ENCODE measurements around the gene MAP4. TPM values are rescaled to one million over a fixed set of nuclear protein-coding genes. Genes with fewer than 3 reads are reported as not detected.

The MAP4 gene
- polyA plus RNA-seq, 1 donor from 2014 or later, result 186 TPM

- peaks cover 7% of the 10 kb centered on the region for H3K79me2 ChIP-seq (replicated peaks; ENCODE audit: insufficient read depth, low read length)
These were observed 40.0 kb downstream of the MAP4 start for GRCh38 chr3:47976135-47976732.

GRCh38 chr3:47974974-47975470 lies 41.2 kb downstream of the MAP4 start:
- H3K36me3 ChIP-seq (ENCODE audit: insufficient read depth, low read length), result no peaks in the 10 kb centered on the region
- no peak overlapping the region for H3K4me2 ChIP-seq (ENCODE audit: low read length)

More at GRCh38 chr3:47976135-47976732, 40.0 kb downstream of the MAP4 start:
- Histone ChIP-seq H2AFZ (ENCODE audit: low read depth, low read length) (no peak overlapping the region), H3K27ac (ENCODE audit: low read length) (no peak overlapping the region), H3K9me2 (ENCODE audit: insufficient read depth, low read length) (no peaks in the 10 kb centered on the region), H3K4me2 (ENCODE audit: low read length) (no peak overlapping the region), H3K9me3 (ENCODE audit: low read length) (no peaks in the 10 kb centered on the region), H3K27me3 (ENCODE audit: insufficient read depth, low read depth, low read length) (no peaks in the 10 kb centered on the region), H4K20me1 (ENCODE audit: insufficient read depth) (no peaks in the 10 kb centered on the region), H3K36me3 (ENCODE audit: insufficient read depth, low read length) (no peaks in the 10 kb centered on the region), H3F3A (ENCODE audit: insufficient read depth, low read length, poor library complexity, severe bottlenecking) (no peaks in the 10 kb centered on the region), H3K9ac (ENCODE audit: low read length) (no peak overlapping the region), H3K4me3 (ENCODE audit: low read length) (no peak overlapping the region)
- TF ChIP-seq POLR2AphosphoS5 (IDR thresholded peaks at IDR 0.05) (no peak), MXI1 (conservative IDR thresholded peaks at IDR 0.05; ENCODE audit: poor library complexity, severe bottlenecking) (no peak), EZH2 (IDR thresholded peaks at IDR 0.05; ENCODE audit: borderline replicate concordance, insufficient read depth, low read length, poor library complexity, severe bottlenecking) (no peak), CTCF (IDR thresholded peaks at IDR 0.05; ENCODE audit: poor library complexity, severe bottlenecking) (no peak), SMC3 (conservative IDR thresholded peaks at IDR 0.05; ENCODE audit: poor library complexity) (no peak), RAD21 (conservative IDR thresholded peaks at IDR 0.05) (no peak)

More at GRCh38 chr3:47974974-47975470, 41.2 kb downstream of the MAP4 start:
- Histone ChIP-seq H3K79me2 (replicated peaks; ENCODE audit: insufficient read depth, low read length) (peaks cover 7% of the 10 kb centered on the region), H3F3A (ENCODE audit: insufficient read depth, low read length, poor library complexity, severe bottlenecking) (no peaks in the 10 kb centered on the region), H3K9me3 (ENCODE audit: low read length) (no peaks in the 10 kb centered on the region), H3K27ac (ENCODE audit: low read length) (no peak overlapping the region), H3K9me2 (ENCODE audit: insufficient read depth, low read length) (no peaks in the 10 kb centered on the region), H4K20me1 (ENCODE audit: insufficient read depth) (no peaks in the 10 kb centered on the region), H3K27me3 (ENCODE audit: insufficient read depth, low read depth, low read length) (no peaks in the 10 kb centered on the region), H3K4me3 (ENCODE audit: low read length) (no peak overlapping the region), H3K9ac (ENCODE audit: low read length) (no peak overlapping the region), H2AFZ (ENCODE audit: low read depth, low read length) (no peak overlapping the region)
- TF ChIP-seq EZH2 (IDR thresholded peaks at IDR 0.05; ENCODE audit: borderline replicate concordance, insufficient read depth, low read length, poor library complexity, severe bottlenecking), result no peak
- TF ChIP-seq RAD21 (conservative IDR thresholded peaks at IDR 0.05), result no peak
- no peak for TF ChIP-seq TAF1 (IDR thresholded peaks at IDR 0.05; ENCODE audit: low read depth)
- no peak for TF ChIP-seq REST (IDR thresholded peaks at IDR 0.05; ENCODE audit: borderline replicate concordance)
- no peak for TF ChIP-seq CTCF (IDR thresholded peaks at IDR 0.05; ENCODE audit: poor library complexity, severe bottlenecking)
- no peak for TF ChIP-seq EP300 (conservative IDR thresholded peaks at IDR 0.05; ENCODE audit: poor library complexity, severe bottlenecking)
- TF ChIP-seq SMC3 (conservative IDR thresholded peaks at IDR 0.05; ENCODE audit: poor library complexity), result no peak
- no peak for TF ChIP-seq POLR2AphosphoS5 (IDR thresholded peaks at IDR 0.05)
- no peak for TF ChIP-seq MXI1 (conservative IDR thresholded peaks at IDR 0.05; ENCODE audit: poor library complexity, severe bottlenecking)
